Nephron (organoid): ENCODE data around the gene L3MBTL4.
"Not testable (repeated sequence)": the region's sequence is repeated elsewhere in the genome, so short reads cannot be mapped to it uniquely, and the experiment has no call there.

Experiments
- H3K27ac Mint-ChIP-seq, 3 experiments: 2 replicates each; pipeline ENCODE4 v1.8.0; 2020; ENCODE audit warnings: mixed read lengths in 3 of 3, mild to moderate bottlenecking in 2 of 3, moderate library complexity in 1 of 3
- H3K27me3 Mint-ChIP-seq: 2 replicates; pipeline ENCODE4 v1.8.0; 2021; ENCODE audit warnings: low read depth, mild to moderate bottlenecking, moderate library complexity, mixed read lengths
- H3K36me3 Mint-ChIP-seq: 2 replicates; pipeline ENCODE4 v1.8.0; 2020; ENCODE audit warnings: low read depth, mixed read lengths
- H3K4me1 Mint-ChIP-seq: 2 replicates; pipeline ENCODE4 v1.8.0; 2020; ENCODE audit warnings: mixed read lengths
- H3K4me3 Mint-ChIP-seq, 3 experiments: 2 replicates each; pipeline ENCODE4 v1.8.0; 2020; ENCODE audit warnings: mild to moderate bottlenecking in 3 of 3, mixed read lengths in 3 of 3, moderate library complexity in 2 of 3
- H3K9me3 Mint-ChIP-seq: 2 replicates; pipeline ENCODE4 v1.8.0; 2020; ENCODE audit warnings: mixed read lengths
- TF ChIP-seq, protein P1 (sequence below), 3 experiments: fragments of 200-600 bp; sonication (generic); IDR thresholded peaks; one replicate each; pipeline ENCODE4 v1.5.0; 2021; ENCODE audit warnings: antibody characterized with exemption in 3 of 3; ENCODE audit not compliant: unreplicated experiment in 3 of 3

The L3MBTL4 gene

DNA sequence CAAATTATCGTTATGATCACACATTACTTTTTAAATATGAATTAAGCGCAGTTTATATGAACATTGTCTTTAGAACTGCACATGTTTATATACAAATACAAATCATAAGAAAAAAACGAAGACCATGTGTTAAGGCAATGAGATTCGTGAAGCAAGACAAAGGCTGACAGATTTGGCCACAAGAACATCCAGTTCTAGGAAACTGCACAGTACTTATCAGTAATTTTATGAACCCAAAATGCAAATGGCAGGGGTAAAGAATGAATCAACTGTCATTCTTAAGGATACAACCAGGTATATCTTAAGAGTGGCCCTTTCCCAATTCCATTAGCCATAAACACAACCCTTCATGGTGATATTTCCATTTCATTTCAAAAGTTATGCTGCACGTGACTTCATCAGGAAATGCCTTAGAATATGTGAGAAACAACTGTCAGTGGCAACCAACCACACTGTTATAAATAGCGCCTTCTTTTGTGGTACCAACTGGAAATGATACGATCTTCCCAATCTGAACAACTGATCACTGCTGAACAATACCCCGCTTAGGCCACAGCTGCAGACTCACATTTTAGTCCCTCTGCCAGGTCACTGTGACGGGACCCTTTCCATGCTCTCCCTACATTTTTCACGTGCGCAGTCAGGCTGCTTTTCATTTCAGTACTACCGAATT is 144.9 kb downstream of the L3MBTL4 start:
- H3K4me3 Mint-ChIP-seq, result no peak overlapping the region
- peak overlapping the region in 1 of 3 experiments; percentile 26 for H3K27ac Mint-ChIP-seq
- TF ChIP-seq, protein P1, sequence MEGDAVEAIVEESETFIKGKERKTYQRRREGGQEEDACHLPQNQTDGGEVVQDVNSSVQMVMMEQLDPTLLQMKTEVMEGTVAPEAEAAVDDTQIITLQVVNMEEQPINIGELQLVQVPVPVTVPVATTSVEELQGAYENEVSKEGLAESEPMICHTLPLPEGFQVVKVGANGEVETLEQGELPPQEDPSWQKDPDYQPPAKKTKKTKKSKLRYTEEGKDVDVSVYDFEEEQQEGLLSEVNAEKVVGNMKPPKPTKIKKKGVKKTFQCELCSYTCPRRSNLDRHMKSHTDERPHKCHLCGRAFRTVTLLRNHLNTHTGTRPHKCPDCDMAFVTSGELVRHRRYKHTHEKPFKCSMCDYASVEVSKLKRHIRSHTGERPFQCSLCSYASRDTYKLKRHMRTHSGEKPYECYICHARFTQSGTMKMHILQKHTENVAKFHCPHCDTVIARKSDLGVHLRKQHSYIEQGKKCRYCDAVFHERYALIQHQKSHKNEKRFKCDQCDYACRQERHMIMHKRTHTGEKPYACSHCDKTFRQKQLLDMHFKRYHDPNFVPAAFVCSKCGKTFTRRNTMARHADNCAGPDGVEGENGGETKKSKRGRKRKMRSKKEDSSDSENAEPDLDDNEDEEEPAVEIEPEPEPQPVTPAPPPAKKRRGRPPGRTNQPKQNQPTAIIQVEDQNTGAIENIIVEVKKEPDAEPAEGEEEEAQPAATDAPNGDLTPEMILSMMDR (IDR thresholded peaks at IDR 0.05; ENCODE audit: unreplicated experiment in 3 of 3), result no peak
- H3K4me1 Mint-ChIP-seq, result peaks cover 16% of the 10 kb centered on the region
- peaks cover 17% of the 10 kb centered on the region for H3K27me3 Mint-ChIP-seq
- no peaks in the 10 kb centered on the region for H3K36me3 Mint-ChIP-seq
- no peaks in the 10 kb centered on the region for H3K9me3 Mint-ChIP-seq

DNA sequence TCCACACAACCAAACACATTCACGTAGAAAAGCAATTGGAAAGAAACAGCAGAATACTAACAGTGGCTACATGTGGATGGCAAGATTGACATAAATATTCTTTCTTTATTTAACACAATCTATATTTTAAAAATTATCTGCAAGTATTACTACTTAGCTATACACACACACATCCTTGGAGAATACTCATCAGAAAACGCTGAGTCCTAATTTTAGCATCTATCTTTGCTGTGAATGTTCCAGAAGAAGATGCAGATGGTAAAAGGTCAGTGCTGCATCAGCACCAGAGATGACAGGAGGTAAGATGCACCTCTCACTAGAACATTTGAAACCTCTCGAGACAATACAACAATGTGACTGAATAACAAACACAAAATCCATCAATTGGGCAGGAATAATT is 148.5 kb downstream of the L3MBTL4 start:
- H3K4me1 Mint-ChIP-seq, result peaks cover 11% of the 10 kb centered on the region
- no peaks in the 10 kb centered on the region for H3K36me3 Mint-ChIP-seq
- TF ChIP-seq, protein P1 (IDR thresholded peaks at IDR 0.05; ENCODE audit: unreplicated experiment in 3 of 3), result no peak

DNA sequence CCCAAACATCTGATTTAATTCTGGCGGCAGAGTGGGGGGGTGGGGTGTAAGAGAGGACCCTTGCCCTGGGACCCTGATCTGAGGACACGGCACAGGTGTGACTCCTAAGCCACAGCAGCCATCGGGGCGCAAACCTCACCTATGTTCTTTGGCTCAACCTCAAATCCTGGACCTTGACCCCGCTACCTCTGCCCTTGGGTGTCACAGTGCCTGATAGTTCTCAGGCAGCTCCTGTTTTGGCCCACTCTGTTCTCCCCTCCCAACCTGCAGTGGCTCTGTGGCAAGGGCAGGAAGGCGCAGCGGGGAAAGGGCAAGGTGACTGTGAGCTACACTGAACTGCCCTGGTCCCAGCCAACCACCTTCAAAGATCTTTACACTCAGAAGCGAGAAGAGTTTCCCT is 152.8 kb downstream of the L3MBTL4 start:
- no peak overlapping the region for H3K27ac Mint-ChIP-seq
- no peak overlapping the region for H3K4me3 Mint-ChIP-seq
- H3K36me3 Mint-ChIP-seq, result peaks cover 16% of the 10 kb centered on the region
- peaks cover 36% of the 10 kb centered on the region for H3K9me3 Mint-ChIP-seq
- H3K4me1 Mint-ChIP-seq, result no peaks in the 10 kb centered on the region
- H3K27me3 Mint-ChIP-seq, result no peaks in the 10 kb centered on the region
- TF ChIP-seq, protein P1 (IDR thresholded peaks at IDR 0.05; ENCODE audit: unreplicated experiment in 3 of 3), result no peak

More for the DNA sequence above, 148.5 kb downstream of the L3MBTL4 start:
- no peak overlapping the region for H3K27ac Mint-ChIP-seq
- H3K4me3 Mint-ChIP-seq, result no peak overlapping the region
- H3K9me3 Mint-ChIP-seq, result peaks cover 9% of the 10 kb centered on the region
- H3K27me3 Mint-ChIP-seq, result peaks cover 7% of the 10 kb centered on the region

DNA sequence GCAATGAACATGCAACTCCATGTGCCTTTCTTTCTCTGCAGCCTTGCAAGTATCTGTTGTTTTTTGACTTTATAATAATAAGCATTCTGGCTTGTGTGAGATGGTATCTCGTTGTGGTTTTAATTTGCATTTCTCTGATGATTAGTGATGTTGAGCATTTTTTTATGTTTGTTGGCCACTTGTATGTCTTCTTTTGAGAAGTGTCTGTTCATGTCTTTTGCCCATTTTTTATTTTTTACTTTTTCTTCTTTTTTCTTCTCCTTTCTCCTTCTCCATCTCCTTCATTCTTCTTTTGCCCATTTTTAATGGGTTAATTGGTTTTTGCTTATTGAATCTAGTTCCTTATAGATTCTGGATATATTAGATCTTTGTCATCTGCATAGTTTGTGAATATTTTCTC is 155.4 kb downstream of the L3MBTL4 start:
- not testable (repeated sequence) for H3K4me3 Mint-ChIP-seq, H3K27ac Mint-ChIP-seq, H3K27me3 Mint-ChIP-seq
- peaks cover 18% of the 10 kb centered on the region for H3K4me1 Mint-ChIP-seq
- H3K9me3 Mint-ChIP-seq, result peaks cover 37% of the 10 kb centered on the region
- peaks cover 16% of the 10 kb centered on the region for H3K36me3 Mint-ChIP-seq

DNA sequence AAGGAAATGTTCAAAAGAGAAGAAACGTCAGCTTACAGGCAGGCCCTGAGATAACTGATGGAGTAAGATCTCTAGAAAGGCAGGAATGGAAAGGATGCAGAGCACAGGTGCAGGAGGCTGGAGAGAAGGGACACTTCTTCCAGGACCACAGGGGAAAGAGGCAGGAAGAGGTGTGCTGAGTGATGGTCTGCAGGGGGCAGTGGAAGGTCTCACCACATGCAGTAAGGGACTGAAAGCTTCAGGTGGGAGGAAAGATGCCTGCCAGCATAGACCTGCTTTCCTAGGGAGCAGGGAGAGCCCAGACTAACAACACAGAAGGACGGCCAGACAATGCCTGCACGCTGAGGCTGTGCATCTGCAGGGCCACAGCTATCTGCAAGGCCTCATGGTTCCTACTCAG is 156.8 kb downstream of the L3MBTL4 start:
- H3K27ac Mint-ChIP-seq, result no peak overlapping the region
- H3K36me3 Mint-ChIP-seq, result peaks cover 16% of the 10 kb centered on the region
- H3K4me1 Mint-ChIP-seq, result peaks cover 18% of the 10 kb centered on the region
- no peaks in the 10 kb centered on the region for H3K27me3 Mint-ChIP-seq
- H3K4me3 Mint-ChIP-seq, result no peak overlapping the region
- H3K9me3 Mint-ChIP-seq, result peaks cover 34% of the 10 kb centered on the region
- TF ChIP-seq, protein P1 (IDR thresholded peaks at IDR 0.05; ENCODE audit: unreplicated experiment in 3 of 3), result no peak

DNA sequence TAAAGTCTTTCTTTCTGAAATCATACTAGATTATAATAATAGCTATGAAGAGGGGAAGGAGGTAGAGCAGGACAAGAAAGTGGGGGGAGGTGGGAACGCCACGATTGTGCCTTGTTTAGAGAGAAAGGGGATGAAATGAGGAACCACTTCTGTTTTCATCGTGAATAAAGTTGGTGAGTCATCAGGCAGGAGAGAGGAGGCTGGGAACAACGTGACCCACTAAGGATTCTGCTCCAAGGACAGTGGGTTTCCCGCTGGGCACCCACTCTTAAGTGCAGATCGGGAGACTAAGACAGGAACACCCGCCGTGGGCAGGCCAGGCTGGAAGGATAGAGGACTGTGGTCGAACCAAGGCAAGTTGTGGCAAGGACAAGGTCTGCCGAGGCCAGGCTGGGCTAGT is 158.2 kb downstream of the L3MBTL4 start:
- H3K27ac Mint-ChIP-seq, result no peak overlapping the region
- peaks cover 16% of the 10 kb centered on the region for H3K36me3 Mint-ChIP-seq

More for the DNA sequence above, 158.2 kb downstream of the L3MBTL4 start:
- Mint-ChIP-seq H3K27me3 (no peaks in the 10 kb centered on the region), H3K4me3 (no peak overlapping the region), H3K9me3 (peaks cover 31% of the 10 kb centered on the region), H3K4me1 (peaks cover 18% of the 10 kb centered on the region)
- TF ChIP-seq, protein P1 (IDR thresholded peaks at IDR 0.05; ENCODE audit: unreplicated experiment in 3 of 3), result no peak
